Astrocyte of the spinal cord (primary cell): Measurements from ENCODE around the gene GANAB.

ENCODE experiments used
- DNase-seq: peaks from one replicate; pipeline ENCODE4 v3.0.0; 2011; ENCODE audit warnings: low read depth, low spot score
- H3K4me3 ChIP-seq: 2 replicates; pipeline ENCODE4 v1.5.1; 2011; ENCODE audit warnings: low read depth, mild to moderate bottlenecking, low read length, moderate library complexity
- in situ Hi-C: cut with HindIII; loops from 2 replicates; pipeline ENCODE4 v1.10.0; 2017; ENCODE audit warnings: low sequenced_read_pairs
- TF ChIP-seq, protein P1 (sequence below): IDR thresholded peaks from 2 replicates; pipeline ENCODE4 v1.5.1; 2012; ENCODE audit warnings: low read depth, mild to moderate bottlenecking, low read length, inconsistent platforms

GANAB gene

DNA sequence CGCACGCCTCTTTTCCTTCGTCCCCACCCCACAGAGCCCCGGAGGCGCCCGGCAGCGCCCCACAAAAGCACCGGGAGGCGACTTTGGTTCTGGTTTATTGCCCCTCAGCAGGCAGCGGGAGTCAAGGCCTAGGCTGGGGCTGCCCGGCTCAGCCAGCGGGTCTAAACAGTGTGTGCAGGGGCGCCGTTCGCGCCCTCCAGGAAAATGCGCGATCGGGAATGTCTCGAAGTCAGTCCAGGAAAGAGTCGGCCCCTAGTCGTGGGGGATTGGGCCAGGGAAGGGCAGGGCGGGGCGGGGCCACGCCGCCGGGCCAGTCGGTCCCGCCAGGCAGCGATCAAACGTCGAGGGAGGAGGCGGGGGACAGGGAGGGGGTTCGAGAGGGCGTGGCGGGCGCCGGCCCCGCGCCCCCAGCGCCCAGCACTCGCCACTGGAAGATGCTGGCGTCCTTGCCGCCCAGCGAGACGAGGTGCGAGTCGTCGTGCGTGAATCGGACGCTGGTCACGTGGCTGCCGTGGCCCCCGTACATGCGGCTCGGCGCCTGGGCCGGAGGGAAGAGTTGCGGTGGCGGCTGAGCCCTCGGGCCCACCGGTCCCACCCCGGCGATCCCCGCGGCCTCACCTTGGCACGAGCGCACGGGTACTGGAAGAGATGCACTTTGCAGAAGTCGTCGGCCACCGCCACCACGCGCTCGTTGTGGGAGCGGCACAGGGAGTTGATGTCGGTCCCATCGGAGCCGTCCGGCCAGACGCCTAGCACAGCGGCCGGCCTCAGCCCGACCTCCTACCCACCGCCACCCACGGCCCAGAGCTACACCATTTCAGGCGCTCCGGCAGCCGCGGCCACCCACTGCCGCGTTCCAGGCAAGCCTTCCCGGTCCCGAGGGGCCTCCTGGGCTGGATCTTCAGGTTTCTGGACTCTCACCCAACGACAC lies 44.0 kb downstream of the GANAB start:
- peak overlapping the region; percentile 95 for H3K4me3 ChIP-seq
- in situ Hi-C loops, result no loop called here
- TF ChIP-seq, protein P1, sequence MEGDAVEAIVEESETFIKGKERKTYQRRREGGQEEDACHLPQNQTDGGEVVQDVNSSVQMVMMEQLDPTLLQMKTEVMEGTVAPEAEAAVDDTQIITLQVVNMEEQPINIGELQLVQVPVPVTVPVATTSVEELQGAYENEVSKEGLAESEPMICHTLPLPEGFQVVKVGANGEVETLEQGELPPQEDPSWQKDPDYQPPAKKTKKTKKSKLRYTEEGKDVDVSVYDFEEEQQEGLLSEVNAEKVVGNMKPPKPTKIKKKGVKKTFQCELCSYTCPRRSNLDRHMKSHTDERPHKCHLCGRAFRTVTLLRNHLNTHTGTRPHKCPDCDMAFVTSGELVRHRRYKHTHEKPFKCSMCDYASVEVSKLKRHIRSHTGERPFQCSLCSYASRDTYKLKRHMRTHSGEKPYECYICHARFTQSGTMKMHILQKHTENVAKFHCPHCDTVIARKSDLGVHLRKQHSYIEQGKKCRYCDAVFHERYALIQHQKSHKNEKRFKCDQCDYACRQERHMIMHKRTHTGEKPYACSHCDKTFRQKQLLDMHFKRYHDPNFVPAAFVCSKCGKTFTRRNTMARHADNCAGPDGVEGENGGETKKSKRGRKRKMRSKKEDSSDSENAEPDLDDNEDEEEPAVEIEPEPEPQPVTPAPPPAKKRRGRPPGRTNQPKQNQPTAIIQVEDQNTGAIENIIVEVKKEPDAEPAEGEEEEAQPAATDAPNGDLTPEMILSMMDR, result no peak
- DNase-seq, result peak; percentile 71

DNA sequence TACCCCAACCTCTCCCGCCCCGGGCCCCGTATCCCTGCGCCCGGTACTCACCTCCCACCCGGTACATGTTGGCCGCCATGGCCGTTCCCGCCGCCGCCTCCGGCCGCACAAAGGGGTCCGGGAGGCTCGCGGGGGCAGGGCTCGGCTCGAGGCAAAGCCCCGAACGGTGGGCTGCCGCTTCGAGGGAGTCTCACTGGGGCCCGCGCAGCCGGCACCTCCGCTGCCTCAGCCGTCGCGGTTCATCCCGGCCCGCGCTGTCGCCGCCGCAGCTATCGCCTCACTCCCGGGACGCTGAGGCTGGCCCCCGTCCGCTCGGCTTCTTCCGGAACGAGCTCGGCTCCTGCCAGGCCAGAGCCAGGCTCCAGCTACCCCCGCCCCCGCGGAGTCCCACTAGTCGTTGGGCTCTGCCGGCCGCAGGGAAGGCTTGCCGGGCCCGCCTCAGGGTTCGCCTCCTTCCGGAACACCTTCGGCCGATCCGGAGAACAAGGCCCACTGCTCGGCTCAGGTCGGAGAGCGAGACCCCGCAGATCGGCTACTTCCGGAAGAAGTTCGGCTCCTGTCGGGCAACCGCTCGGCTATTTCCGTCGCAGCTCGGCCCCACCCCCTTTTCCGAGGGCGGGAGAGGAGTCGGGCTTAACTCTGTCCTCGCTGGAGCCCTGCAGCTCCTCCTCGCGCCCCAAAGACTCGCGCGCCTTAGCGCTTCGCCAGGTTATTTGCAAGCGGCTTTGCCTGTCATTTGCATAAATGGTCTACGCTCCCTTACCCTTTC lies 44.9 kb downstream of the GANAB start, which contains the start of gene MTA2:
Gene MTA2 (minus strand): TSS at position 494 of the 769 bp plus-strand sequence. CDS start 415 bp downstream, at position 79.
- in situ Hi-C loops, result no loop called here
- DNase-seq, result peak; percentile 99
- H3K4me3 ChIP-seq, result peak within 1 kb of the TSS; percentile 95
- TF ChIP-seq, protein P1, result no peak

DNA sequence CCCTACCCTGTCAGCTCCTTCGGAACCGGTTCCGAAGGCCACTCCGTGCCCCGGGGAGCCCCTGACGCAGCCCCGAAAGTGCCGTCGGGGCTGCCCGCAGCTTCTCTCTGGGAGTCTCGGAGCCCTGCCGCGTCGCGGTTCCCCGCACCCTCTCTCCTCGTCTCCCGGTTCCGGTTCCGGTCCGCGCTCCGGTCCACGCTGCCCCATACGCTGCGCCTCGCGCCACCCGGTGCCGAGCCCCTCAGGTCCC lies 45.4 kb downstream of the GANAB start:
- TF ChIP-seq, protein P1, result no peak
- DNase-seq, result no peak
- in situ Hi-C loops, result no loop called here
- H3K4me3 ChIP-seq, result peak overlapping the region; percentile 95

DNA sequence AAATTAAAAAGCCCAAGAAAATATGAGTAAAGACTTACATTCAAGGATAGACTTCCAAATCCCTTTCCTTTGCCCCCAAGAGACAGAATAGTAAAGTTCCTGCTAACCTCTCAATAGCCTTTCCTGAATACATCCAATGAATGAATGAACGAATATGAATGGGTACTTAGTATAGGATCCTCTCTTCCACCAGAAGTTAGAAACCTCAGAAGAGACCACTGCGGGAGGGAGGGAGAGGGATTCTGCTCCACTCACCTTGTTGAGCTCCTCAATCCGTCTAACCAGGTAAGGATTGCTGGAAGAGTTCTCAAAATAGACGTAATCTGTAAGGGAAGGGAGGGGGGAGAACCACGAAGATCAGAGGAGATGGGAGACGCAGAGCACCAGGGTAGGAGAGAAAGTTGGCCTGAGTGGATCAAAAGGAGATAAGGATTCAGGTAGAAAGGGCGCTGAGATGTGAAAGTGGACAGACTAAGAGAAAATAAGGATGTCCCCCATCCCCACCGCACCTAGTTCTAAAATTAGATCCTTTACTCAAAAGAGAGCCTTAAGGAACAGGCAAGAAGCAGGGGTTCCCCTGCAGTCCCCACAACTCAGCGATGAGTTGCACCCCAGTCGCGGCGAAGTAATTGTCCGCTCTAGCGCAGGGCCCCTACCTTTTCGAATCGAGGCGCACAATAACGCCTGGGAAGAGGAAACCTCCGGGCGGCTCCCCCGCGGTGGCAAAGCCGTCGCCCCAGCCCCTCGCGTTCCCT lies 45.9 kb downstream of the GANAB start:
- TF ChIP-seq, protein P1, result no peak
- in situ Hi-C loops, result no loop called here
- H3K4me3 ChIP-seq, result peak overlapping the region; percentile 95
- DNase-seq, result no peak

DNA sequence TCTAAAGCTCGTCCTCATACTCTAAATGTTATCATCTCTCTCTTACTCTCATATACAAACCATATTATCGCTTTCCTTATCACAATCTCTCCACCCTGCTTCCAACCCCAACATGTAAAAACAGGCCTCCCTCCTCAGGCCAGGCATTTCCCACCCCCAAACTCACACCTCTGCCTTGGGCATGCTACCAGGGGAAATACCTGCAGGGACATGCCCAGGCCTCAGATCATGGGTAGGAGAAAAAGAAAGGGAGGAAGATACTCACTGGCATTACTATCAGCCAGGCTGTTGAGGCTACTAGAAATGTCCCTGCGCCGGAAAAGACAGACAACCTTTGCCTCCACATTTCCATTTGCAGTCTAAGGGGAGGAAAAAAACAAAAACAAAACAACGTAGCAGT lies 46.5 kb downstream of the GANAB start:
- H3K4me3 ChIP-seq, result peak overlapping the region; percentile 95
- no peak for DNase-seq
- in situ Hi-C loops, result no loop called here
- TF ChIP-seq, protein P1, result no peak

DNA sequence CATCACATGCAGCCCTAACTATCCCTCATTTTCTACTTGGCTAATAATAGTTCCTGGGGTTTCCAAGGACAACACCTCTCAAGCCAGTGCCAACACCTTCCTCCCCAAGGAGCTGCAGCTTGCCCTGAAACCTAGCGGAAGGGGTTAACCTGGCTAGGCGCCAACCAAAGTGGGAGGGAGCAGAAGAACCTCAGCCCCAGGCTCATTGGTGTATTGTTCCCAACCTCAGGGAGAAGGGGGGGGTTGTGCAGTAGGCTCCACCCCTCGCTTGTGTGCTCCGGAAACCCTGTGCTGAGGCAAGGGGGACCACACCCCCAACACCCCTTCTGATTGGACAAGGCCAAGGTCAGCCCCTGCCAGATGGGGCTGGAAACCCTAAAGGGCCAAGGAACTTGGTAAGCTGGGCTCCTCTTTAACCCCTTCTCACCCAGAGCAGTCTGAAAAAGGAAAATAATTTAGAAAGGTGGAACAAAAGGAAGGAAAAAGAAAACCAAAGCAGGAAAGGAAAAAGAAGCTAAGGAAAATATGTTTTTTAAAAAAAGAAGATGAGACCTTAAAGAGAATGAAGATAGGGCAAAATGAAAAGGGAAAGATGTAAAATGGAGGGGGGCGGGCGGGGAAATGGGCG lies 47.2 kb downstream of the GANAB start:
- in situ Hi-C loops, result no loop called here
- H3K4me3 ChIP-seq, result peak overlapping the region; percentile 3

More for the DNA sequence above, 47.2 kb downstream of the GANAB start:
- TF ChIP-seq, protein P1, result no peak
- DNase-seq, result peak; percentile 98
